ENCODE data around the gene PAM16.

DNA sequence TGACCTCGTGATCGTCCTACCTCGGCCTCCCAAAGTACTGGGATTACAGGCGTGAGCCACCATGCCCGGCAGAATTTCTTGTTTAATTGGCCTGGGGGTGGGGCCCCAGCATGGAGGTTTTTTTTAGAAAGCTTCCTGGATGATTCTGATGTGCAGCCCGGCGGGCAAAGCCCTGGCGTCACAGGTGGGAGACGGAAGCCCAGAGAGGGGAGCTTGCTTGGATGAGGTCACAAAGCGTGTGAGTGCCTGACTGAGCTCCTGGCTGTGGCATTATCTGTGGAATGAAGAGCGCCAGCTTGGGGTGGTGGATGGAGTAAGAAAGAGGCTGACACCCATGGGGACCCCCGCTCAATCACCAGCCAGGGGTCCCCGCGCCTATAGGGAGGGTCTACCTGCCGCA, 24.6 kb upstream of the PAM16 start:
- TF ChIP-seq, protein P1, sequence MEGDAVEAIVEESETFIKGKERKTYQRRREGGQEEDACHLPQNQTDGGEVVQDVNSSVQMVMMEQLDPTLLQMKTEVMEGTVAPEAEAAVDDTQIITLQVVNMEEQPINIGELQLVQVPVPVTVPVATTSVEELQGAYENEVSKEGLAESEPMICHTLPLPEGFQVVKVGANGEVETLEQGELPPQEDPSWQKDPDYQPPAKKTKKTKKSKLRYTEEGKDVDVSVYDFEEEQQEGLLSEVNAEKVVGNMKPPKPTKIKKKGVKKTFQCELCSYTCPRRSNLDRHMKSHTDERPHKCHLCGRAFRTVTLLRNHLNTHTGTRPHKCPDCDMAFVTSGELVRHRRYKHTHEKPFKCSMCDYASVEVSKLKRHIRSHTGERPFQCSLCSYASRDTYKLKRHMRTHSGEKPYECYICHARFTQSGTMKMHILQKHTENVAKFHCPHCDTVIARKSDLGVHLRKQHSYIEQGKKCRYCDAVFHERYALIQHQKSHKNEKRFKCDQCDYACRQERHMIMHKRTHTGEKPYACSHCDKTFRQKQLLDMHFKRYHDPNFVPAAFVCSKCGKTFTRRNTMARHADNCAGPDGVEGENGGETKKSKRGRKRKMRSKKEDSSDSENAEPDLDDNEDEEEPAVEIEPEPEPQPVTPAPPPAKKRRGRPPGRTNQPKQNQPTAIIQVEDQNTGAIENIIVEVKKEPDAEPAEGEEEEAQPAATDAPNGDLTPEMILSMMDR (IDR thresholded peaks at IDR 0.05 in 8 of 11, conservative IDR thresholded peaks at IDR 0.05 in 3 of 11), result no peak
- no peak for TF ChIP-seq POLR2A (IDR thresholded peaks at IDR 0.05)
